Femur (tissue), 1 donor: ENCODE data around the gene LOC101059915.
"Not testable (repeated sequence)": the region's sequence is repeated elsewhere in the genome, so short reads cannot be mapped to it uniquely, and the experiment has no call there.

Source experiments
- DNase-seq: peaks from one replicate; pipeline ENCODE4 v3.0.0-alpha.2; 2017

LOC101059915 gene

DNA sequence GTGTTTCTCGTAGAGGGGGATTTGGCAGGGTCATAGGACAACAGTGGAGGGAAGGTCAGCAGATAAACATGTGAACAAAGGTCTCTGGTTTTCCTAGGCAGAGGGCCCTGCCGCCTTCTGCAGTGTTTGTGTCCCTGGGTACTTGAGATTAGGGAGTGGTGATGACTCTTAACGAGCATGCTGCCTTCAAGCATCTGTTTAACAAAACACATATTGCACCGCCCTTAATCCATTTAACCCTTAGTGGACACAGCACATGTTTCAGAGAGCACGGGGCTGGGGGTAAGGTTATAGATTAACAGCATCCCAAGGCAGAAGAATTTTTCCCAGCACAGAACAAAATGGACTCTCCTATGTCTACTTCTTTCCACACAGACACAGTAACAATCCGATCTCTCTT, 22.9 kb upstream of the LOC101059915 start:
- DNase-seq = not testable (repeated sequence)

DNA sequence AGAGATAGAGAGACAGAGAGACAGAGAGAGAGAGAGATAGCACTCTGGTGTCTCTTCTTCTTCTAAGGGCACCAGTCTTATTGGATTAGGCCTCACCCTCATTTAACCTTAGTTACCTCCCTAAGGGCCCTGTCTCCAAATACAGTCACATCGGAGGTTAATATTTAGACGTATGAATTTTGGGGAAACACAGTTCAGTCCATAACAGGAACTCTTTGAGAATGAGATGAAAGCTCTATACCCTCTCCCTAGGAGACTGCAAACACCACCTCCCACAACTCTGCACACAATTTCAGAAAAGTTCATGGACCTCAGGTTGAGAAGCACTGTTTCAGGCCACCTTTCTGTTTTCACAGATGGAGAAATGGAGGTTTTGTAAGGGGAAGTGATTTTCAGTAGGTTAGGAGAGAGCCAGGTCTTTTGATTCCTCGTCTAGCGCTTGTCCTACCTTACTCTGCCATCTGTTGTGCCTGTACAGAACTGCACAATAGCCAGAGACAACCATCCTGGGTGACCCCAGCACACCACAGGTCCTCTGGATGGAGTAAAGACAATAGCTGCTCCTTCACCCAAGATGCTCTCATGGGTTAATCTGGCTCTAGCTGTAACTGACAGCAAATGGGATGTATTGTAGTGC, 16.9 kb upstream of the LOC101059915 start:
- DNase-seq = no peak

- peak; percentile 48 for DNase-seq
Observed at GRCh38 chrX:71652405-71652804, 14.9 kb upstream of the LOC101059915 start.

- no peak for DNase-seq
Observed at GRCh38 chrX:71653344-71653743, 14.0 kb upstream of the LOC101059915 start.

DNA sequence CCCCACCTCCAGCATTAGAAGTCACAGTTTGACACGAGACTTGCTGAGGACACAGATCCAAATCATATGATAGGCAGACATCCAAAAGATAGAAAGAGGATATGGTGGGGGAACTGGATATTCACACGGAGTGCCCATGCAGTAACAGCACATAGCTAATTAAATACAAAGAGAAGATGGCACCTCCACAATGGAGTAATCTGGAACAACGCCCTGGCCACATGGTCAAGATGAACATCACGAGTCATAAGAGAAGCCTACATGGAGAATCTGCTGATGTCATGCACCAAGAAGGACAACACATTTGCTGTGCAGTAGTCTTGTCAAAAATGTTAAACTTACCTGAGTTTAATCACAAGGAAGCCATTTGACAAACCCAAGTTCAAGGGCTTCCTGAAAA, 10.1 kb upstream of the LOC101059915 start:
- DNase-seq = no peak

GRCh38 chrX:71659342-71659741, 8.0 kb upstream of the LOC101059915 start:
- DNase-seq = no peak

DNA sequence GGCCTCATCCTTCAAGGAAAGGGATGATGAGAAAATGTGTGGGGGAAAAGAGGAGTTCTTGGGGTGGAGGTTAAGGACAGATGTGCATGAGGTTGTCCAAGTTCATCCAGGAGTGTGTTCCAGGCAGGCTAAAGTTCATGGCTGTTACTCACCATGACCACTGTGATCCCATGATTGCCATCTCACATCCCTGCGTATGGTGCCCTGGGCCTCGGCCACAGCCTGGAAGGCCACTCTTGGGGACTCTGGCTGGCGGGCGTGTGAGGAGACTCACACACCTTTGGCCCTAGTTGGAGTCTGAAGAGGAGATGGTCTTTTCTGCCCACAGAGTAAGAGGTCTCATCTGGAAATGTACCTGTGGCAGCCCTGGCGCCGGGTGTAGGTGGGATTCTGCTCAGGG, 7.4 kb upstream of the LOC101059915 start:
- no peak for DNase-seq

GRCh38 chrX:71660562-71661416, 6.6 kb upstream of the LOC101059915 start:
- DNase-seq = no peak

DNA sequence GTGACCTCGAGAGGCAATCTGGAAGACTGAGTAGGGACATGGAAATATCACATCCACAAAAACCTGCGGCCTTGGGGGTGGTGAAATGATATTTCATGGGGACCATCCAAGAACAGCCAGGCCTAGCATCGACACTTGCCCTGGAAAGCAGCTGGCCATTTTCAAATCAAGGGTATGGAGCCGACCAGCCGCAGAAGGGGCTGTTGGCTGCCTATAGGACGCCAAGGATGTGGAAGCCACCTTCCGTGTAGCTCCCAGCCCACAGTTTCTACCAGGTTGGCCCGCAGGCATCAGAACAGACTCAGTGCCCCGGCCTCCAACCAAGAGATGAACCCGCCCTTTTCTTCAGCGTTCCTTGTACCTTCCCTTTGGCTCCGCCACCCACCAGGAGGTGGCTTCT, 5.4 kb upstream of the LOC101059915 start:
- no peak for DNase-seq

GRCh38 chrX:71662654-71663053, 4.7 kb upstream of the LOC101059915 start:
- DNase-seq = not testable (repeated sequence)

DNA sequence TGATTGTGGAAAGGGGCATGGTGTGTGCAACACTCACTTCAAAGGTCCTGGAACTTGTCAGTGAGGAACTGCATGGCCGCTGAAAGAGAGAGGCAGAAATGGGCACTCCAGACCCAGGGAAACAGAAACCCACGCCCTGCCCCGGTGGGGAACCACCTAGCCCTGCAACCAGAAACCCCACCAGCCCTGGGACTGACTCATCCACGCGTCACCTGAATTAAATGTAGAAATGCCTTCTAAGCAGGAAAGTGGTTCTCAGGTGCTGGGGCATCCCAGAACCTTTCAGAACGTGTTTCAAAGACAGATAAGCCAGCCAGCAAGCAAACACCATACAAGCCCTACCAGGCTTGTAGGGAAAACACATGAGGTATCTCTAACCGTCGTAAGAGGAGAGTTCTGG, 4.1 kb upstream of the LOC101059915 start:
- not testable (repeated sequence) for DNase-seq

- not testable (repeated sequence) for DNase-seq
Observed at GRCh38 chrX:71664202-71664601, 3.1 kb upstream of the LOC101059915 start.

DNA sequence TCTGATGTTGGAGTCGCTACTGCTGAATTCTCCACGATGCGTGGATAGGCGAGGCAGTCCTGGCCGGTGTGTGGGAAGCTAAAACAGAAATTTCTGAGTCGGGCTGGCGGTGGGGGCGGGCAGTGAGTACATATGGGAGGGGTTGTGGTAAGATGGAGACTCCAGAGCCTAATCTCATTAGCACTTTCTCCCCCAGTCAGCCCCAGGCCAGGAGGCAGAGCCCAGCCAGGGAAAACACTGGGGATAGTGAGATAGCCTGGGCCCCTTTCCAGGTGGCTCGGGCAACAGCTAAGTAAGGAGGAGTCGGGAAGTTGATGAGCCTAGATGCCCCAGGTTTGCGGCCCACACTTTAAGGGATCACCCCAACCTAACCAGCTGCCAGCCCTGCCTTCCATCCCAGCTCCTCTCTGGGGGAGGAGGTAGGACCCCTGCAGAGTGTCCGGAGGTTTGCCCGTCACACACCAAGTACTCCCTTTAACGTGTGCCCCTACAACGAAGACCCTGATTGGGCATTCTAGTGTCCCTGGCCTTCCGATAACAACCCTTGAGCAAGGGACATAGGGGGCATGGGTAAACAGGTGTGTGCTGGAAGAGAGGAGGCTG, 2.4 kb upstream of the LOC101059915 start:
- DNase-seq = no peak

DNA sequence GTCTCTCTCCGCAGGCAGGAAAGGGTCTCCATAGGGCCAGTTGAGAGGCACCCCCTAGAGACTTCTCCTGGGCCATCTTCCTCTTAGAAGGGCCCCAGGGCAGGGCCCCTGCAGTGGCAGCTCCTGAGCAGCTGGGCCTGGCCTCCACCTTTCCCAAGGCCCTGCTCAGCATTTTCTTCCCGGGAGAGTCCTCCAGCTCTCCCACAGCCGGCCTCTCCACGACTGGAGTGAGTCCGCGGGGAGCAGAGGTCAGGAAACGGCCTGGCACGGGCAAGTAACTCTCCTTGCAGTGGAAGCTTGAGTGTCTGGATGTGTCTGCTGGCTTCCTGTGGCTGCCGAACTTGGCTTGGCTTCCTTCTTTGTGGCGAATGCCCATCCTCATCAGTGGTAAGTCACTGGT, 1.6 kb upstream of the LOC101059915 start:
- DNase-seq = no peak

DNA sequence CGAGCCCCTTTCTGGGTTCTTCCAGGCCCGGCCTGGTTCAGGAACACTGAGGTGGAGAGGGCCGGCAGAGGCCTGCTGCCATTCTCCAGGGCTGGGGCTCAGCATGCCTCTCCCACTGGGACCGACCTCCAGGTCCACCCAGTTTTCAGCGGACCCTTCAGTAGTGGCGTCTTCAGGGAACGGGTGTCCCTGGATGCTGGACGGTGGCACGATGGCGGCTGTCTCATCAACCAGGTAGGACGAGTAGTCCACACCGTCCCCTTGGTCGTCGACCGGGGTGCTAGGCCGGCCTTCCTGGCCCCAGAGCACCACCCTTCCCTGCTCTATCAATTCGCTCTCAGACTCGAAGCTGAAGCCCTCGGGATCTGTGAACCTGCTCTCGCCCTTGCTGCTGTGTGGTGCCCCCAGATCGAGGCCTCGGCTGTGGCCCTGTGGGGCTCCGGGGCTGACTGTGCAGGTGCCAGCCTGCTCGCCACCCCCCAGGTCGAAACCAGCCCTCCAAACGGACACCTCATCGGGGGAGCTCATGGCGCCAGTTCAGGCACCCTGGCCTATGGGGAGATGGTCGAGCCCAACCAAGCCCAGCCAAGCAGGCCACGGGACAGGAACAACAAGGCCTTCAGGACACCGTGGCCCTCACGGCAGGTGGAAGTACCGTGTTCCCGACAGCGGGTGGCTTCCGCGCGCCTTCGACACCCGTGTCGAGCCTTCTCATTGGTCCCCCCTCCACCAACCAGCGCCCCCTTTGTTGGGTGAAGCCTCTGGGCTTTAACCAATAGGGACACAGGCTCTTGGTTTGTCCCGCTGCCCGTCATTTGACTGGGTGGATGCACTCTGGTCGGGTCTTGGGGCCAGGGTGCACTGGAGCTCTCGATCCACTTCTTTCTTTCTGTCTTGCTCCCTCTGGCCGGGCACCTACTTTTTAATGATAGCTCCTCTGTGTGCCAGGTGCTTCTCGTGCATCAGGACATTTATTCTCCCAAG, 814 bp upstream of the LOC101059915 start:
- DNase-seq = no peak

DNA sequence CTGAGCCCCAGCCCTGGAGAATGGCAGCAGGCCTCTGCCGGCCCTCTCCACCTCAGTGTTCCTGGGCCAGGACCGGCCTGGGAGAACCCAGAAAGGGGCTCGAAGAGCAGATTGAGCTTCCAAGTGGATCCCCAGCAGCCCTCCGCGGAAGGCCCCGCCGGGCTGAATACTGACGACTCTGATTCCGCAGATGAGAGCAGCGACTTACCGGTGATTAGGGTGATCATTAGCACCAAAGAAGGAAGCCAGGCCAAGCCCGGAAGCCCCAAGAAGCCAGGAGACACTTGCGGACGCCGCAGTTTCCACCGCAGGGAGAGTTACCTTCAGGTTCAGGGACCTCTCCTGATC, 876 bp downstream of the LOC101059915 start:
- no peak for DNase-seq

DNA sequence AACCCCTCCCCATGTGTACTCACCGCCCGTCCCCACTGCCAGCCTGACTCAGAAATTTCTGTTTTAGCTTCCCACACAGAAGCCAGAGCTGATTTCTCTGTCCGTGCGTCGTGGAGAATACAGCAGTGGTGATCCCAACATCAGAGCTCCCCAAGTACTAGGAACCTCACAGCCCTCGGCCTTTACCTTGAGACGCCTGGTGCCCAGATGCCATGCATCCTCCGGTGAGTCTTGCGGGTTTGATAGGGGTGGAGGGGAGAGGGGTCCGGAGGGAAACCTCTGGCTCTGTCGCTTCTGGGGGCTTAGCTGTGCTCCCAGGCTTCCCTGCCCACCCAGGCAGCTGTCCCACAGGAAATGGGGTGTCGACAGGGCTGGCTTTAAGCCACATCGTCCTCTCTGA, 2.1 kb downstream of the LOC101059915 start:
- DNase-seq = no peak

DNA sequence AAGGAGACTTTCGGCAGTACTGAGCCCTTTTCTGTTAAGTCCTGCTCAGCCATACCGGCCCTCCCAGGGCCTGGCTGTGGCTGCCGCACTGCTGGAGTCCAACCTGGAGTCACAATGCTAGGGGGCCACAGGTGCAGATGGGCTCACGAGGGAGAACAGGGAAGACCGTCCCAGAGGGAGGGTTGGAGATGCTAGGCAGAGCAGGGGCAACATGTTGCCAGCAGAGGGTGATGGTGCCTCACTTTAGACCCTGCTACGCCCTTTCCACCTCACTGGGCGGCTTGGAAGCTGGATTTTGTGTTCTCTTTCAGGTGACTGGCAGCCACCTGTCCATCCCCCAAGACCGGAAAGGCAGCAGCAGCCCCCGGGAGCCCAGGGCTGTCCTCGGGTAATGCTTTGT, 2.6 kb downstream of the LOC101059915 start:
- DNase-seq = not testable (repeated sequence)

- no peak for DNase-seq
Observed at GRCh38 chrX:71671043-71671780, 3.9 kb downstream of the LOC101059915 start.

DNA sequence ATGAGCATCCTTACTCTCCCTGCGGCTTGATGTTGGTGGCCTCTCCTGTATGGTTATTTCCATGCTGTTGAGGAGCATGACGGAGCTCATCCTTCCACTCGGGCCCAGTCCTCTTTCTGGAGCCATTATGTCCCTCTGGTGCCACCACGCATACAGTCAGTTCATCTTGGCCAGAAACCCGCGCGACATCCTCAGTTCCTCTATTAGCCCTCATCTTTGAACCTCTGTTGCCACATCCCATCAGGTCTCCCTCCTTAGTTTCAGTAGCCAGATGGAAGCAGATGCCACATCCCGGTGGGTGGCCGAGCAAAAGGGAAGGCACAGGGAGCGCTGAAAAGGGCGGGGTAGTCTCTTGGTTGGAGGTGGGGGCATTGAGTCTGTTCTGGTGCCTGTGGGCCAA, 4.6 kb downstream of the LOC101059915 start:
- no peak for DNase-seq

GRCh38 chrX:71675636-71676035, 8.3 kb downstream of the LOC101059915 start:
- DNase-seq = not testable (repeated sequence)
